Stimulated activated CD8-positive, alpha-beta memory T cell treated with anti-CD3 and anti-CD28 coated beads, Interleukin-15, amount 100 ng/mL, for 1 hour (primary cell): ENCODE results near the gene ACVR1.
"Not testable (repeated sequence)": the region's sequence is repeated elsewhere in the genome, so short reads cannot be mapped to it uniquely, and the experiment has no call there.

Experiments
- DNase-seq: peaks from one replicate; pipeline ENCODE4 v3.0.0-alpha.2; 2020; ENCODE audit warnings: low read depth

ACVR1 gene

DNA sequence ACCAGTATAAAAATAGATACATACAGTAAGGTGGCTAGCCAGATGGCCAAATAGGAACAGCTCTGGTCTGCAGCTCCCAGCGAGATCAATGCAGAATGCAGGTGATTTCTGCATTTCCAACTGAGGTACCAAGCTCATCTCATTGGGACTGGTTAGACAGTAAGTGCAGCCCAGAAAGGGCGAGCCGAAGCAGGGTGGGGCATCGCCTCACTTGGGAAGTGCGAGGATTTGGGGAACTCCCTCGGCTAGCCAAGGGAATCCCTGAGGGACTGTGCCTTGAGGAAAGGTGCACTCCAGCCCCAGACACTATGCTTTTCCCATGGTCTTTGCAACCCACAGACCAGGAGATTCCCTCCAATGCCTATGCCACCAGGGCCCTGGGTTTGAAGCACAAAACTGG is 172.0 kb downstream of the ACVR1 start:
- not testable (repeated sequence) for DNase-seq

DNA sequence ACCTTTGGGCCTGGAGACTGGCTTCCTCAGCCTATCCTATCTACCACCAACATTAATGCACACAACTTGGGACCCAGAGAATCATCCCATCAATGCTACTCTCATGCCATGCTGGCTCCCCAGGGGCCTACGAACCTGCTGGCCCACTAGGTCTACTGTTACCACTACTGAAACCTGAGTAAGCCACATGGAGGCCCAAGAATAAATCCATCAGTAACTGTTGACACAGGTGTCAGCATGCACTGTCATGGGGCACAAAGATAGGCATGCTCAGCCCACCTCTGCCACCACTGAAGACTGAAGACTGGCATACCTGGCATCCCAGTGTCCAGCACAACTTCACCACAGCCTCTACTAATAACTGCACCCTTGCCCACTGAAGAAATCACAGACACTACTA is 176.3 kb downstream of the ACVR1 start:
- no peak for DNase-seq

DNA sequence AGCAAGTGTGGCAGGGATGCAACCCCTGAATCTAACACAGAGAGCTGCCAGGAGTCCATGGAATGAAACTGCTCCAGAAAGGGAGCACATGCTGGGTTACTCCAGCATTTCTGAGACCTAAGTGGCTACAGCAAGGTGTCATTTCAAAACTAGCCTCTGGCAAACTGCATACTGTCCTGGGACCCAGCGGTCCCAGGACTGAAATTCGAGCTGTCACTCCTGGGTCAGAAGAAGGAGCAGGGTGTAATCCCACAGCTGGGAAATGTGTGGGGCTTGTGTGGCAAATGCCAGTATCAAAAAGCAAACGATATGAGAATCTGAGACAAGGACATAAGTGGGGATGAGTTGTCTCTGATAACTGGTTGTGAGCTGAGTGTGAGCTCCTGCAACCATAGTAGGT is 177.1 kb downstream of the ACVR1 start:
- no peak for DNase-seq

DNA sequence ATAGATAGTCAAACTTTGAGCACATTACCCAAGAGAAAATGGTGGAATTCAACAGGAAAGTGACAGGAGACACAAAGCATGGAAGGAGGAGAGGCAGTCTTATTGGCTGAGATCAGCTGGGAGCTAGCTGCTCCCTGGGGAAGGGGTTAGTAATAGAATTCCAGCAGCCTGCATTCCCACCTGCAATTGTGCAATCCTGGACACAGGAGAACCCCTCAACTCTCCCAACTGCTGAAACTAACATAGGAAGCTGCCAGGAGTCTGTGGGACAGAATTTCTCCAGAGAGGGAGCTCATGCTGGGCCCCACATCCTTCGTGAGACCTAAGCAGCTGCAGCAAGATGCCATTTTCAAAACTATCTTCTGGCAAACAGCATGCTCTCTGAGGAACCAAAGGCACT is 177.7 kb downstream of the ACVR1 start:
- no peak for DNase-seq

DNA sequence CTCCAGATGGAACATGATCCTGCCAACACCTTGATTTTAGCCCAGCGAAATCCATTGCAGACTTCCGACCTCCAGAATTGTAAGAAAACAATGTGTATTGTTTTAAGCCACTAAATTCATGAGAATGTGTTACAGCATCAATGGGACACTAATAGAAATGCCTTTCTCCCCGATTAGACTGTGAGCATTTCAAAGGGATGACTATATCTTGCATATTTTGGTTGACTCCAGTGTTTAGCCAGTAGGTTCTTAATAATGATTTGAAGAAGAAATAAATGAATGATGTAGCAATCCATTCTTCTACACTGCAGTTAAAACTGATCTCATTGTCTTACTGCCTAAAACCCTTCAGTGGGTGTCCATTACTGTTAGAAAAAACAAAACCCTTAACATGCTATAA is 180.1 kb downstream of the ACVR1 start:
- DNase-seq, result no peak

DNA sequence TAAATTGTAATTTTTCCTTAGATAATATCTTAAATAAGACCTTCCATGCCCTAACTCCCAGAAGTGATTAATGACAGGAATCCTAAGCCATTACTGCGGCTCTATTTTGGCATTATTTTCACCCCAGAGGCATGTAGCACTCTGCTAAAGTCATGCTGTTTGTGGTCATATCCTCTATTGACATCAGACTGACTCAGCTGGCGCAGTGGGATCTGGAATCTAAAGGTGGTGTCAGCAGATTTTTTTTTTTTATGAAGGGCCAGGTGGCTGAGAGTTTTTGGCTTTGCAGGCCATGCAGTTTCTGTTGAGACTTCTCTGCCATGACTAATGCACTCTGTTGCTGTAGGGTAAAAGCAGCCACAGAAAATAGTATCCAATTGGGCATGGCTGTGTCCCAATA is 183.4 kb downstream of the ACVR1 start:
- DNase-seq, result no peak

DNA sequence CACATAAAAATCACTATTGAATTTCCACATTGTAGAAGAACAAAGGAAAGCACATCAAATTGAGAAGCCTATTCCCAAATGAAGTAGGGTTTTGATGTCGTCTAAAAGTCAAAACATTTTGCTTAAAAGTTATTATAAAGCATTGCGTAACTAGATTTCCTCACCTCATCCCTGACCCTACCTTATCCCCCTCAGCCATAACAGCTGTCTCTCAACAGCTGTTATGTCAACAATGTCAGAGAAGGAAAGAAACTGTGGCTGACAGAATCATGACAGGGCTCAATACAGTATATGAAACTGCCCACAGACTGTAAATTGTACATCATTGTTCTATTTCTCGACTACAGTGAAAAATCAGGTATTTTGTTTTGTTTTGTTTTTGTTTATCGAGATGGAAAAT is 184.4 kb downstream of the ACVR1 start:
- DNase-seq, result no peak

DNA sequence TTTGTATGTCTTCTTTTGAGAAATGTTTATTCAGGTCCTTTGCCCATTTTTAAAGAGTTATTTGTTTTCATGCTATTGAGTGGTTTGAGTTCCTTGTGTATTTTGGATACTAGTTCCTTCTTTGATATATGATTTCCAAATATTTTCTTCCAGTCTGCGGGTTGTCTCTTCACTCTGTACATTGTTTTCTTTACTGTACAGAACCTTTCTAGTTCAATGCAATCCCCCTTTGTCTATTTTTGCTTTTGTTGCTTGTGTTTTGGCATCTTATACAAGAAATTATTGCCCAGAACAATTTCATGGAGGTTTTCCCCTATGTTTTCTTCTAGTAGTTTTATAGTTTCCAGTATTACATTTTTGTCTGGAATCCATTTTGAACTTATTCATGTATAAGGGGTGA is 185.0 kb downstream of the ACVR1 start:
- no peak for DNase-seq
